Skeletal muscle satellite cell (primary cell): ENCODE results near the gene MCAT.
"Not testable (repeated sequence)": the region's sequence is repeated elsewhere in the genome, so short reads cannot be mapped to it uniquely, and the experiment has no call there.

Experiments
- H3K27me3 ChIP-seq: 2 replicates; pipeline ENCODE4 v1.7.0; 2013; ENCODE audit warnings: low read length; ENCODE audit not compliant: control insufficient read depth, insufficient read depth
- H3K36me3 ChIP-seq: 2 replicates; pipeline ENCODE4 v1.7.0; 2013; ENCODE audit warnings: mild to moderate bottlenecking, control low read depth, low read length; ENCODE audit not compliant: insufficient read depth
- H3K4me1 ChIP-seq: 2 replicates; pipeline ENCODE4 v1.7.0; 2013; ENCODE audit warnings: low read length; ENCODE audit not compliant: control insufficient read depth, insufficient read depth
- H3K4me2 ChIP-seq: 2 replicates; pipeline ENCODE4 v1.7.0; 2013; ENCODE audit warnings: mild to moderate bottlenecking, low read length
- H3K4me3 ChIP-seq: 2 replicates; pipeline ENCODE4 v1.7.0; 2013; ENCODE audit warnings: low read length
- H3K9ac ChIP-seq: 2 replicates; pipeline ENCODE4 v1.7.0; 2013; ENCODE audit warnings: mild to moderate bottlenecking, low read depth, low read length, moderate library complexity
- H3K9me3 ChIP-seq: replicated peaks from 2 replicates; pipeline ENCODE4 v1.7.0; 2013; ENCODE audit warnings: mild to moderate bottlenecking, control low read depth, low read length

The MCAT gene

GRCh38 chr22:43150731-43151206 is 7.6 kb upstream of the MCAT start:
- Histone ChIP-seq H3K4me1 (peaks cover 26% of the 10 kb centered on the region), H3K27me3 (no peaks in the 10 kb centered on the region), H3K4me3 (peak overlapping the region; percentile 95), H3K36me3 (peaks cover 10% of the 10 kb centered on the region), H3K9ac (peak overlapping the region; percentile 95), H3K4me2 (peak overlapping the region; percentile 99), H3K9me3 (no peaks in the 10 kb centered on the region)

GRCh38 chr22:43148581-43148980 is 5.4 kb upstream of the MCAT start:
- Histone ChIP-seq H3K4me1 (peaks cover 7% of the 10 kb centered on the region), H3K4me2 (no peak overlapping the region), H3K4me3 (no peak overlapping the region), H3K9ac (no peak overlapping the region), H3K9me3 (no peaks in the 10 kb centered on the region), H3K27me3 (no peaks in the 10 kb centered on the region), H3K36me3 (no peaks in the 10 kb centered on the region)

- H3K9me3 ChIP-seq, result no peaks in the 10 kb centered on the region
- H3K4me2 ChIP-seq, result no peak overlapping the region
- peaks cover 10% of the 10 kb centered on the region for H3K4me1 ChIP-seq
- H3K27me3 ChIP-seq, result no peaks in the 10 kb centered on the region
- no peak overlapping the region for H3K9ac ChIP-seq
- no peaks in the 10 kb centered on the region for H3K36me3 ChIP-seq
- H3K4me3 ChIP-seq, result no peak overlapping the region
Observed at GRCh38 chr22:43147821-43148220, 4.6 kb upstream of the MCAT start.

- not testable (repeated sequence) for H3K27me3 ChIP-seq, H3K4me1 ChIP-seq, H3K9ac ChIP-seq, H3K4me2 ChIP-seq, H3K9me3 ChIP-seq, H3K4me3 ChIP-seq, H3K36me3 ChIP-seq
Observed at GRCh38 chr22:43146332-43146731, 3.1 kb upstream of the MCAT start.

GRCh38 chr22:43145371-43145770 is 2.2 kb upstream of the MCAT start:
- H3K27me3 ChIP-seq, H3K4me3 ChIP-seq, H3K4me1 ChIP-seq: not testable (repeated sequence)

GRCh38 chr22:43144949-43145348 is 1.8 kb upstream of the MCAT start:
- Histone ChIP-seq H3K27me3 (no peaks in the 10 kb centered on the region), H3K4me2 (no peak overlapping the region), H3K9me3 (no peaks in the 10 kb centered on the region), H3K4me1 (peaks cover 4% of the 10 kb centered on the region), H3K9ac (no peak overlapping the region), H3K4me3 (no peak overlapping the region), H3K36me3 (peaks cover 7% of the 10 kb centered on the region)

More at GRCh38 chr22:43145371-43145770, 2.2 kb upstream of the MCAT start:
- not testable (repeated sequence) for H3K9ac ChIP-seq, H3K9me3 ChIP-seq, H3K36me3 ChIP-seq, H3K4me2 ChIP-seq

- no peak overlapping the region for H3K9ac ChIP-seq
- no peaks in the 10 kb centered on the region for H3K27me3 ChIP-seq
- no peak overlapping the region for H3K4me2 ChIP-seq
- peaks cover 47% of the 10 kb centered on the region for H3K36me3 ChIP-seq
- H3K4me1 ChIP-seq, result no peaks in the 10 kb centered on the region
- H3K4me3 ChIP-seq, result no peak overlapping the region
- no peaks in the 10 kb centered on the region for H3K9me3 ChIP-seq
Observed at GRCh38 chr22:43136801-43137200, 6.4 kb downstream of the MCAT start.

- H3K4me1 ChIP-seq, result no peaks in the 10 kb centered on the region
- peaks cover 47% of the 10 kb centered on the region for H3K36me3 ChIP-seq
- no peak overlapping the region for H3K9ac ChIP-seq
Observed at GRCh38 chr22:43136255-43136654, 6.9 kb downstream of the MCAT start.

GRCh38 chr22:43135565-43135964 is 7.6 kb downstream of the MCAT start:
- H3K36me3 ChIP-seq, result peaks cover 46% of the 10 kb centered on the region
- H3K4me2 ChIP-seq, result no peak overlapping the region
- H3K9me3 ChIP-seq, result no peaks in the 10 kb centered on the region
- no peak overlapping the region for H3K4me3 ChIP-seq
- no peaks in the 10 kb centered on the region for H3K4me1 ChIP-seq
- no peak overlapping the region for H3K9ac ChIP-seq
- H3K27me3 ChIP-seq, result no peaks in the 10 kb centered on the region

More at GRCh38 chr22:43136255-43136654, 6.9 kb downstream of the MCAT start:
- H3K27me3 ChIP-seq, result no peaks in the 10 kb centered on the region
- no peak overlapping the region for H3K4me3 ChIP-seq
- H3K4me2 ChIP-seq, result no peak overlapping the region
- no peaks in the 10 kb centered on the region for H3K9me3 ChIP-seq

- H3K4me3 ChIP-seq, result no peak overlapping the region
- no peak overlapping the region for H3K9ac ChIP-seq
- H3K9me3 ChIP-seq, result no peaks in the 10 kb centered on the region
- H3K4me1 ChIP-seq, result no peaks in the 10 kb centered on the region
- H3K27me3 ChIP-seq, result no peaks in the 10 kb centered on the region
- no peak overlapping the region for H3K4me2 ChIP-seq
- peaks cover 37% of the 10 kb centered on the region for H3K36me3 ChIP-seq
Observed at GRCh38 chr22:43134553-43134952, 8.6 kb downstream of the MCAT start.

- H3K9ac ChIP-seq, result no peak overlapping the region
- no peaks in the 10 kb centered on the region for H3K4me1 ChIP-seq
- H3K36me3 ChIP-seq, result peaks cover 37% of the 10 kb centered on the region
- no peaks in the 10 kb centered on the region for H3K9me3 ChIP-seq
- no peak overlapping the region for H3K4me2 ChIP-seq
- no peaks in the 10 kb centered on the region for H3K27me3 ChIP-seq
- H3K4me3 ChIP-seq, result no peak overlapping the region
Observed at GRCh38 chr22:43133401-43133800, 9.8 kb downstream of the MCAT start.

GRCh38 chr22:43131773-43132501 is 11.3 kb downstream of the MCAT start:
- peaks cover 27% of the 10 kb centered on the region for H3K36me3 ChIP-seq
- no peak overlapping the region for H3K4me3 ChIP-seq
- peaks cover 7% of the 10 kb centered on the region for H3K4me1 ChIP-seq

More at GRCh38 chr22:43131773-43132501, 11.3 kb downstream of the MCAT start:
- Histone ChIP-seq H3K9ac (no peak overlapping the region), H3K27me3 (no peaks in the 10 kb centered on the region), H3K9me3 (no peaks in the 10 kb centered on the region), H3K4me2 (no peak overlapping the region)
